ENCODE data around the gene PEX3. TPM values are rescaled to one million over a fixed set of nuclear protein-coding genes. Genes with fewer than 3 reads are reported as not detected.
"Not testable (repeated sequence)": the region's sequence is repeated elsewhere in the genome, so short reads cannot be mapped to it uniquely, and the experiment has no call there.

PEX3 gene
- total RNA-seq, 3 donors from 2014 or later = 22.3 to 26.5 (median 25.5) TPM

DNA sequence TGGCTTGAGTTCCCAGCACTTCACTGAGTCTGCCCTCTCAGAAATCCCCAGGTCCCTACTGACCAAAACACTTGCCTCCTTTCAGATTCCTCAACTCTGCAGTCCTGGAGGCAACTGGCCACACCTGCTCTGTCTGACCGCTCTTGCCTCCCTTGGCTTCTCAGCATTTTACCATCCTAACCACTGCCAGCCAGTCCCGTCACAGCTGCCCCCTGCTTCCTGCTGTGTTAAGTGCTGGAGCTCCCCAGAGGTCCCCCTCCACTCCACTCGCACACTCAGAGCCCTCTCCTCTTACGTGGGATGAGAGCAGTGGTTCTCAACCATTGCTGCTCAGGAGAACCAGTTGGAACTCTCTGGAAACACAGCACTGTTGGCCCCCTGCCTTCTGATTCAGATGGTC, 20.6 kb upstream of the PEX3 start:
- DNase-seq = no peak
- ATAC-seq = no peak
- Mint-ChIP-seq H3K9me3 (no peaks in the 10 kb centered on the region), H3K4me1 (ENCODE audit: low read depth) (peaks cover 5% of the 10 kb centered on the region), H3K27me3 (ENCODE audit: low read depth) (no peaks in the 10 kb centered on the region), H3K36me3 (ENCODE audit: insufficient read depth) (peaks cover 17% of the 10 kb centered on the region), H3K4me3 (no peak overlapping the region)

DNA sequence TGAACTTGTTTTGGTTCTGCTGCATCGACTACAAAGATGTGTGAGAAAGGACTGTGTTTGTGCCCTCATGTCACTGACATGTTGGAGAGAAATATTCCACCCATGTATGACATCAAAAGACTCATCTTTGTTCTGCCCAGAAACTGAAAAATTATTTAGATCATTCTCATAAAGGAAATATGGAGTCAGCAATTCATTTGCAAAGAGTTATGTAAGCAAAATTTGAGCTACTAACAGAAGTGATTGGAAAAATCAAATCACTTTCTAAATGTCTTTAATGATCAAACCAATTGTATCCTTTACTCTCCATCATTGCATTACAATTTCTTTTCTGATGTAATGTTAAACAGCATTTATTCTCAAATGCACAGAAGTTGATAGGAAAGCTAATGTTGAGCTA, 19.4 kb upstream of the PEX3 start:
- DNase-seq = no peak
- ATAC-seq = peak in 1 of 2 donors; percentile 37
- H3K4me3 Mint-ChIP-seq = no peak overlapping the region
- H3K36me3 Mint-ChIP-seq (ENCODE audit: insufficient read depth) = peaks cover 20% of the 10 kb centered on the region
- peaks cover 5% of the 10 kb centered on the region for H3K4me1 Mint-ChIP-seq (ENCODE audit: low read depth)
- no peaks in the 10 kb centered on the region for H3K27me3 Mint-ChIP-seq (ENCODE audit: low read depth)
- no peaks in the 10 kb centered on the region for H3K9me3 Mint-ChIP-seq

DNA sequence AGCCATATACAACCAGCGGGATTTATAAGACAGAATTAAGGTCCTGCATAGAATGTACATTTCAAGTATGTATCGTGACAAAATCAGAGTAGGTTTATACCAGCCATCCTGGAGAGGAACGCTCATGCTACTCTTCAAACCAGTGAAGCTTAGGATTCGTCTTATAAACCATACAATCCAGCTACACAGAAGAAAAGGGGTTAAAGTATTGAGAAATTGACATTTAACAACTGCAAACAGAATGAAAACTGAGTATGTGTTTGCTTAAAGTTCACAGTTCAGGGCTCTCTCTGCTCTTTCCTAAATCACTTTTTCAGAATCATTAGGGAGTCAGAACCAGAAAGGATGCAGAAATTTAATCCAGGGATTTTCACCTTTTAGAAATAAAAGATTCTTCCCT, 18.0 kb upstream of the PEX3 start:
- Mint-ChIP-seq H3K9me3 (no peaks in the 10 kb centered on the region), H3K36me3 (ENCODE audit: insufficient read depth) (peaks cover 25% of the 10 kb centered on the region), H3K4me1 (ENCODE audit: low read depth) (peaks cover 4% of the 10 kb centered on the region), H3K4me3 (no peak overlapping the region), H3K27me3 (ENCODE audit: low read depth) (no peaks in the 10 kb centered on the region)
- ATAC-seq = no peak
- no peak for DNase-seq

DNA sequence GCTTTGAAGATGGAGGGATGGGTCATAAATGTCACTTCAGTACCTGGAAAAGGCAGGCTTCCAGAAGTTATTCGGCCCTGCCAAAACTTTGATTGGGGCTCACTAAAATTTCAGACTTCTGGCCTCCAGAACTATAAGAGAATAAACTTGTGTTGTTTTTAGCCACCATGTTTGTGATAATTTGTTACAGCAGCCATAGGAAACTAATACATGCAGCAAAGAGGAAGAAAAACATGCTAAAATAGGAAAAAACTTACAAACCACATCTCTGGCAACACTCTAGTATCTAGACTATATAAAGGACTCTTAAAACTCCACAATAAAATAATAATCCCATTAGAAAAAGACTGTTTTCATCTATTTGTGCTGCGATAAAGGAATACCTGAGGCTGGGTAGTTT, 9.6 kb upstream of the PEX3 start:
- H3K27me3 Mint-ChIP-seq (ENCODE audit: low read depth) = no peaks in the 10 kb centered on the region
- ATAC-seq = no peak
- DNase-seq = no peak
- peaks cover 3% of the 10 kb centered on the region for H3K9me3 Mint-ChIP-seq
- H3K36me3 Mint-ChIP-seq (ENCODE audit: insufficient read depth) = peaks cover 45% of the 10 kb centered on the region
- H3K4me3 Mint-ChIP-seq = no peak overlapping the region
- peaks cover 16% of the 10 kb centered on the region for H3K4me1 Mint-ChIP-seq (ENCODE audit: low read depth)

DNA sequence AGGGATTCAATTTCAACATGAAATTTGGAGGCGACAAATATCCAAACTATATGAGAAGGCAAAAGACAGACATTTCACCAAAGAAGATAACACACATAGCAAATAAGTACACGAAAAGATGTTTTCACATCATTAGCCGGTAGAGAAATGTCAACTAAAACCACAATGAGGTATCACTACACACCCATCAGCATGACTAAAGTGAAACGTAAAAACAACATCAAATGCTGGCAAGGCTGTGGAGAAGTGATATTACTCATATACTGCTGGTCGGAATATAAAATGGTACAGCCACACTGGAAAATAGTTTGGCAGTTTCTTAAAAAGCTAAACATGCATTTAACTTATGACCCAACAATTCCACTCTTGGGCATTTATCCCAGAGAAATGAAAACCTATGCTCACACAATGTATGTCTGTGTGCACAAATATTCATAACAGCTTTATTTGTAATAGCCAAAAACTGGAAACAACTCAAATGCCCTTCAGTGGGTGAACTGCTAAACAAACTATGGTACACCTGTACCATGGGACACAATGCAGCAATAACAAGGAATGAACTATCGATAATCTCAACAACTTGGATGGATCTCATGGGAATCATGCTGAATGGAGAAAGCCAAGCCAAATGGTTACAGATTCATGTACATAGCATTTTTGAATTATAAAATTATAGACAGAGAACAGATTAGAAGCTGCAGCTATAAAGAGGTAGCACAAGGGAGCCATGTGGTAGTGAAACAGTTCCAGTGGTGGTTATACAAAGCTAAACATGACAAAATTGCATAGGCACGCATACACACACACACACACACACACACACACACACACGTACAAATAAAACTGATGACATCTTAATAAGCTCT, 8.7 kb upstream of the PEX3 start:
- Mint-ChIP-seq H3K9me3 (peaks cover 3% of the 10 kb centered on the region), H3K36me3 (ENCODE audit: insufficient read depth) (peaks cover 39% of the 10 kb centered on the region), H3K4me1 (ENCODE audit: low read depth) (peaks cover 18% of the 10 kb centered on the region), H3K4me3 (no peak overlapping the region), H3K27me3 (ENCODE audit: low read depth) (no peaks in the 10 kb centered on the region)
- no peak for DNase-seq
- ATAC-seq = peak; percentile 96 to 97

DNA sequence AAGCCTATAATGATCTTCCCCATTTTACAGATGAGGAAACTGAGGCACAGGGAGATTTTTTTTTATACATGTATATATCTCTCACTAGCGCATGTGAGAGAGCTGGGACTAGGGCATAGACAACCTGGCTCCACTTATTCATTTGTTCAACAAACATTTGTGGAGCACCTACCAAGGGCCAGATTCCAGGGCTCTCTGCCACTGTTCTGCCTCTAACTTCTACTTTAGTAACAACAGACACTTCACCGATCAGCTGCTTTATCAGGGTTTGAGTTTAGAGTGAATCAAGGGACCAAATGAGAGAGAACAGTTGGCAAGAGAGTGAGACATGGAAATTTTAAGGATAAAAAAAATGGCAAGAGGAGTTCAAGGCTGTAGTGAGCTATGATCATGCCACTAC, 7.5 kb upstream of the PEX3 start:
- Mint-ChIP-seq H3K36me3 (ENCODE audit: insufficient read depth) (peaks cover 35% of the 10 kb centered on the region), H3K27me3 (ENCODE audit: low read depth) (no peaks in the 10 kb centered on the region), H3K4me3 (no peak overlapping the region), H3K9me3 (peaks cover 3% of the 10 kb centered on the region), H3K4me1 (ENCODE audit: low read depth) (peaks cover 20% of the 10 kb centered on the region)
- no peak for DNase-seq
- ATAC-seq = no peak

DNA sequence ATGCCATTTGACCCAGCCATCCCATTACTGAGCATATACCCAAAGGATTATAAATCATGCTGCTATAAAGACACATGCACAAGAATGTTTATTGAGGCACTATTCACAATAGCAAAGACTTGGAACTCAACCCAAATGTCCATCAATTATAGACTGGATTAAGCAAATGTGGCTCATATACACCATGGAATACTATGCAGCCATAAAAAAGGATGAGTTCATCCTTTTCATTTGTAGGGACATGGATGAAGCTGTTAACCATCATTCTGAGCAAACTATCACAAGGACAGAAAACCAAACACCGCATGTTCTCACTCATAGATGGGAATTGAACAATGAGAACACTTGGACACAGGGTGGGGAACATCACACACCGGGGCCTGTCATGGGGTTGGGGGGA, 2.7 kb upstream of the PEX3 start:
- ATAC-seq; H3K4me3 Mint-ChIP-seq; H3K9me3 Mint-ChIP-seq; H3K27me3 Mint-ChIP-seq (ENCODE audit: low read depth); DNase-seq: not testable (repeated sequence)
- peaks cover 24% of the 10 kb centered on the region for H3K4me1 Mint-ChIP-seq (ENCODE audit: low read depth)
- peaks cover 15% of the 10 kb centered on the region for H3K36me3 Mint-ChIP-seq (ENCODE audit: insufficient read depth)

DNA sequence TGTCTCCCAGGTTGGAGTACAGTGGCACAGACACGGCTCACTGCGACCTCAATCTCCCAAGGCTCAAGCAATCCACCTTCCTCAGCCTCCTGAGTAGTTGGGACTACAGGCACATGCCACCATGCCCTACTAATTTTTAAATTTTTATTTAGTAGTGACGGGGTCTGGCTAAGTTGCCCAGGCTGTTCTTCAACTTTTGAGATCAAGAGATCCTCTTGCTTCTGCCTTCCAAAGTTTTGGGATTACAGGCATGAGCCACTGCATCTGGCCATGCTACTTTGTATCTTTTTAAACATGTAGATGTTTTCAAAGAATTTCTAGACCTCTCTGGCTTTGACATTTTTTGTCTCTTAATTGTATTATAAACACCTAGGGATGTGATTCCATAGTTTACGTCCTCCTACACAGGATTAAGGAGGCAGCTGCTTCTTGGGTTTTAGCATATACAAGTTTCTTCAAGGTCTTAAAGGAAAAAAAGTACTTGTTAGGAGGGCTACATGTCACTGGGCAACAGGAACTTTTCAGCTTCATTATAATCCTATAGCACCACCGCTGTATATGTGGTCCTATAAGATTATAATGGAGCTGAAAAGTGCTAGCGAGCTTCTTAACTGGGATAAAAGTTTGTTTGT, 1.4 kb upstream of the PEX3 start:
- peaks cover 13% of the 10 kb centered on the region for H3K36me3 Mint-ChIP-seq (ENCODE audit: insufficient read depth)
- ATAC-seq = no peak
- DNase-seq = no peak
- H3K27me3 Mint-ChIP-seq (ENCODE audit: low read depth) = no peaks in the 10 kb centered on the region
- H3K4me3 Mint-ChIP-seq = peak overlapping the region; percentile 99
- H3K4me1 Mint-ChIP-seq (ENCODE audit: low read depth) = peaks cover 29% of the 10 kb centered on the region
- no peaks in the 10 kb centered on the region for H3K9me3 Mint-ChIP-seq

DNA sequence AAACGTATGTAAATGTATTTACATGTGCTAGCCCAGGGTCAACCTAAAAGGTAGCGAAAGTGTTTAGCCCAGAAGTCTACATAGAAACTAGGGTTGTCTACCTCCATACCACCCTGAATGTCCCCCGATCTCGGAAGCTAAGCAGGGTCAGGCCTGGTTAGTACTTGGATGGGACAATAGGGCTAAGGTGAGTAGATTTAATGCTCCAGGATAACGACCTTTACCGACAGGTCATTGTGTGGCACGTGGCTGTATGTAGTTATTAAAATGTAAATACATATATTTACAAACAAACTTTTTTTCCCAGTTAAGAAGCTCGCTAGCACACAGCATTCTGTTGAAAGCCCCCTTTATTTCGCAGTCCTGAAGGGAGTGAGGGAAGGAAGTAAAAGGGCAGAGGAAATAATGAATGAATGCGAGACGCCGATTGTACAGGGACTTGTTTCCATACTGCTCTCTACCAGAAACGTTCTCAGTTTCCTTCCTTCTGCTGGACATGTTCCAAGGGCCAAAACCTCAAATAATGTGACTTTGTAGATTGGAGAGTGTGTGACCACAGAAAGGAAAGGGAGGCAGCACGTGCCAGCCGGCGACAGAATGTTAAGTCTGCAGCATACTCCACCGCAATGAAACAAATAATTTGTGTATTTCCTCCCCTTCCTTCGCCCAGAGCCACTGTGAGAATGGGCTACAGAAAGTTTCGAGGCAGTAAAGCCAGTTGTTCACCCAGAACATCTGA, 722 bp upstream of the PEX3 start:
- H3K4me3 Mint-ChIP-seq = peak overlapping the region; percentile 99
- ATAC-seq = peak in 1 of 2 donors; percentile 0

DNA sequence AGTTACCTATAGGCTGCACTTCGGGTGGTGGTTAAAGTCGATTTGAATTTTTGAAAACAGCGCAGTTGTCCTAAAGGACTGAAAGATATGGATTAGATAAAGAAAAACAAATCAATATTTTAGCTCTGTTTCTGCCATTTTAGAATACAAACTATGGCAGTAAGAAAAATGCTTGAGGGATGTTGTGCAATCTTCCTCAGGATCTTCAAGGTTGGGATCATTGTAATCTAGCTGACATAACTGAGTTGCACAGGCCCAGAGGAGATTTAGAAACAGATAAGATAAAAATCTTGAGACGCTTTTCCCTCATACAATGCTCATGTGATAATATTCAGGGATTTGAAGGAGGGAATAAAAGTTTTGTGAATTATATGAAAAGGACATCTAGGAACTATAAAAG, 926 bp downstream of the PEX3 start:
- H3K4me3 Mint-ChIP-seq = peak overlapping the region; percentile 99
- peaks cover 17% of the 10 kb centered on the region for H3K36me3 Mint-ChIP-seq (ENCODE audit: insufficient read depth)
- DNase-seq (no peak), ATAC-seq (no peak)
- no peaks in the 10 kb centered on the region for H3K9me3 Mint-ChIP-seq
- H3K27me3 Mint-ChIP-seq (ENCODE audit: low read depth) = no peaks in the 10 kb centered on the region
- H3K4me1 Mint-ChIP-seq (ENCODE audit: low read depth) = peaks cover 43% of the 10 kb centered on the region

More for the DNA sequence above, 722 bp upstream of the PEX3 start:
- Mint-ChIP-seq H3K36me3 (ENCODE audit: insufficient read depth) (peaks cover 12% of the 10 kb centered on the region), H3K27me3 (ENCODE audit: low read depth) (no peaks in the 10 kb centered on the region), H3K4me1 (ENCODE audit: low read depth) (peaks cover 34% of the 10 kb centered on the region), H3K9me3 (no peaks in the 10 kb centered on the region)
- DNase-seq = peak; percentile 8

DNA sequence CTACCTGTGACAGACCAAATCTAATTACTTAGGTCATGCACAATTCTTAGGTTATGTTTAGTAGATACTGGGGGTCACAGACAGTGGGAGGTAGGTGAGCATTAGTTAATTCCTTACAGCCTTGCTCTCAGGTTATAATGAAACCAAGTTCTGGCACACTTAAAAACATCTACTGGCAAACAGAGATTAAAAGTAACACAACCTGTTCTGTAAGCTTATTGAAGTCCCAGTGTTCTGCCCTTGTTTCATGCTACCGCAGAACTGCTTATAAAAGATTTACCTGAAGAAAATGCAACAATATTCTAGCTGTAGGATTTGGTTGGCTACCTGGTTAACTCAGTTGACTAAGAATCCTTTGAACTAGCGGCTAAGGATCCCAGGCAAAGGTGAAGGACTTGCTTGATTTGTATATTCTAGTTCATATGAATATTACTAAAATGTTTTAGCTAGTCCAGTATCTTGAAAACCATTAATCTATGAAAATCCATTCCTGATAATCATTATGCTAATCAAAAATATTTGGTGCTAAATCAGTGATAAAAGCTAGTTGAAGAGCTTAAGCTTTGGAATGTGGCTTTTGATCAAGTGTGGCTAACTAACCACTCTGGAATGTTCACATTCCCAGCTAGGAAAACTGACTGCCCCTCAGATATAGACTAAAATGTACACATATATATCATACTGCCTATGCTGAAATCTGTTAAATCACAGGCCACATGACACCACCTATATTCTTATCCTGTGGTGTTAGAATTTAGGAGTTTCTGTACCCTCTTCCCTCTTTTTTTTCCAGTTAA, 7.2 kb downstream of the PEX3 start:
- ATAC-seq (no peak), DNase-seq (no peak)
- Mint-ChIP-seq H3K27me3 (ENCODE audit: low read depth) (no peaks in the 10 kb centered on the region), H3K4me3 (no peak overlapping the region), H3K36me3 (ENCODE audit: insufficient read depth) (peaks cover 36% of the 10 kb centered on the region), H3K9me3 (no peaks in the 10 kb centered on the region), H3K4me1 (ENCODE audit: low read depth) (peaks cover 27% of the 10 kb centered on the region)

DNA sequence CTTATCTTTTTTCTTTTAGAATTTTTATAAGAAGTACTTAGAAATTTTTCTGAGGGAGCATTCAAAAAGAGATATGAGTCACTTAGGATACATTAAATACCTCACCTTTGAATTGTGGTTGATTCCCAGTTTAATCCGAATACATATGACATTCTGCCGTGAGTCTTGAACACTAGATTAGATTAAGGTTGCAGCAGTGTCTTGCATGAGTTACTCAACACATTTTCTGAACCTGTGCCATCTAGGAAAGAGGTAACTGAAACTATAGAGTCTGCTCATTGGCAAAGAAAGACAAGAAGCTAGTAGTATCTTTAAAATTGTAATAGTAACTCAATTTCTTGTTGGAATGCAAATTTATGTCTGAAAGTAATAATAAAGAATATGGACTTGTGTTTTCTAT, 14.9 kb downstream of the PEX3 start:
- H3K36me3 Mint-ChIP-seq (ENCODE audit: insufficient read depth) = peaks cover 40% of the 10 kb centered on the region
- H3K27me3 Mint-ChIP-seq (ENCODE audit: low read depth) = no peaks in the 10 kb centered on the region
- no peaks in the 10 kb centered on the region for H3K9me3 Mint-ChIP-seq
- DNase-seq (no peak), ATAC-seq (no peak)
- peaks cover 2% of the 10 kb centered on the region for H3K4me1 Mint-ChIP-seq (ENCODE audit: low read depth)
- H3K4me3 Mint-ChIP-seq = no peak overlapping the region

DNA sequence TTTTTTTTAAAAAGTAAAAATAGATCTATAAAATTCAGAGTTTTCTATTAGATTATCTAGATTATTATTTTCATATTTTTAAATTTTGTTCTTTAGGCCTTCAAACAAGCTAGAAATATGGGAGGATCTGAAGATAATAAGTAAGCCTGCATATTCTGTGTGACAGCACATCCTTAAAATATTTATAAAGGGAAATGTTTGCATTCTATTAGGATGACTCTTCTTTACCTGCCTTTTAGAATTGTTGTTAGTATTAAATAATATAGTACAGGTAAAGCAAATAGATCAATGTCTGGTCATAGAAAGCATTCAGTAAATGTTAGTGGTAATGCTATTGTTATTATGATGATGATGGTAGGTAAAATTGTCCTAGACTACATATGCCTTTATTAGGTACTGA, 17.4 kb downstream of the PEX3 start:
- no peaks in the 10 kb centered on the region for H3K9me3 Mint-ChIP-seq
- peaks cover 43% of the 10 kb centered on the region for H3K36me3 Mint-ChIP-seq (ENCODE audit: insufficient read depth)
- DNase-seq = no peak
- no peaks in the 10 kb centered on the region for H3K4me1 Mint-ChIP-seq (ENCODE audit: low read depth)
- no peaks in the 10 kb centered on the region for H3K27me3 Mint-ChIP-seq (ENCODE audit: low read depth)
- no peak for ATAC-seq
- no peak overlapping the region for H3K4me3 Mint-ChIP-seq

DNA sequence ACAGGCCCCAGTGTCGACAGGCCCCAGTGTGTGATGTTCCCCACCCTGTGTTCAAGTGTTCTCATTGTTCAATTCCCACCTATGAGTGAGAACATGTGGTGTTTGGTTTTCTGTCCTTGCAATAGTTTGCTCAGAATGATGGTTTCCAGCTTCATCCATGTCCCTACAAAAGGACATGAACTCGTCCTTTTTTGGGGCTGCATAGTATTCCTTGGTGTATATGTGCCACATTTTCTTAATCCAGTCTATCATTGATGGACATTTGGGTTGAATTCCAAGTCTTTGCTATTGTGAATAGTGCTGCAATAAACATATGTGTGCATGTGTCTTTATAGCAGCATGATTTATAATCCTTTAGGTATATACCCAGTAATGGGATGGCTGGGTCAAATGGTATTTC, 18.2 kb downstream of the PEX3 start:
- not testable (repeated sequence) for H3K9me3 Mint-ChIP-seq; DNase-seq; ATAC-seq; H3K4me3 Mint-ChIP-seq; H3K4me1 Mint-ChIP-seq (ENCODE audit: low read depth); H3K27me3 Mint-ChIP-seq (ENCODE audit: low read depth)
- H3K36me3 Mint-ChIP-seq (ENCODE audit: insufficient read depth) = peaks cover 46% of the 10 kb centered on the region

All from activated T-cell treated with anti-CD3 and anti-CD28 coated beads, Interleukin-2, amount 50 U/mL, for 4 hours (primary cell).